HG02938 (cell line): ENCODE results near the gene SLC25A1.

Experiments used
- ATAC-seq: cut with Tn5 transposase; IDR thresholded peaks from one replicate; pipeline ENCODE4 v1.9.1; 2021; ENCODE audit warnings: mild to moderate bottlenecking, moderate library complexity; ENCODE audit not compliant: unreplicated experiment

Gene SLC25A1

DNA sequence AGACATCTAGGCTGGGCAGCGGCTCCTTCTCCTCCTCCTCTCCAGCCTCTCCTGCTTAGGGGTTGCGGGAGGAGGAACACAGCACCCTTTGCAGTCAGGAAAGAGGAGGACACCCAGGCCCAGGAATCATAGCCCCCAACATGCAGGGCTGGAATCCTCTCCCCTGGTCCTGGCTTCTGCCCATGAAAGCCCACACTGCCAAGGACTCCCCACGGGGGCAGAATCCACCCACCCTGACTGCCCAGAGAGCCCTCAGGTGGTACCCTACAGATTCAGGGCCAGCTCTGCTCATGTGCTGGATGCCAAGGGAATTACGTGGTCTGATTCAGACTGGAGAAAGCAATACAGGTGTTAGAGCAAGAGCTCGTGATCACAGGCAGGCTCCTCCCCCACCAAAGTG lies 38.6 kb downstream of the SLC25A1 start:
- no peak for ATAC-seq

DNA sequence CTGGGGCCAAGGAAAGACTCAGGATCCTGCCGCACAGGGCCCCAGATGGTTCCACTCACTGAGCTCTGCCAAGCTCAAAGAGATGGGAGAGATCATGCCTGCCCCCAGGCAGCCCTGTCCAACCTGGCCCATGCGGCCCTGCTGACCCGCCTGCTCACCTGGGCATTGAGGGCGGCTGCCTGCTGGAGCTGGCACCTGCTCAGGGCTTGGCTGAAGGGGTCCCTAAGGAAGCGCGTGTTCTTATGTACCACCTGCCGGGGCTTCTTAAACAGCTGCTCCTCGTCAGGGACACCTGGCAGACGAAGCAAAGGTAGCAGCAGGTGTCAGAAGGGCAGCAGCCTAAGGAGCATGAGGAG lies 39.6 kb downstream of the SLC25A1 start:
- no peak for ATAC-seq

DNA sequence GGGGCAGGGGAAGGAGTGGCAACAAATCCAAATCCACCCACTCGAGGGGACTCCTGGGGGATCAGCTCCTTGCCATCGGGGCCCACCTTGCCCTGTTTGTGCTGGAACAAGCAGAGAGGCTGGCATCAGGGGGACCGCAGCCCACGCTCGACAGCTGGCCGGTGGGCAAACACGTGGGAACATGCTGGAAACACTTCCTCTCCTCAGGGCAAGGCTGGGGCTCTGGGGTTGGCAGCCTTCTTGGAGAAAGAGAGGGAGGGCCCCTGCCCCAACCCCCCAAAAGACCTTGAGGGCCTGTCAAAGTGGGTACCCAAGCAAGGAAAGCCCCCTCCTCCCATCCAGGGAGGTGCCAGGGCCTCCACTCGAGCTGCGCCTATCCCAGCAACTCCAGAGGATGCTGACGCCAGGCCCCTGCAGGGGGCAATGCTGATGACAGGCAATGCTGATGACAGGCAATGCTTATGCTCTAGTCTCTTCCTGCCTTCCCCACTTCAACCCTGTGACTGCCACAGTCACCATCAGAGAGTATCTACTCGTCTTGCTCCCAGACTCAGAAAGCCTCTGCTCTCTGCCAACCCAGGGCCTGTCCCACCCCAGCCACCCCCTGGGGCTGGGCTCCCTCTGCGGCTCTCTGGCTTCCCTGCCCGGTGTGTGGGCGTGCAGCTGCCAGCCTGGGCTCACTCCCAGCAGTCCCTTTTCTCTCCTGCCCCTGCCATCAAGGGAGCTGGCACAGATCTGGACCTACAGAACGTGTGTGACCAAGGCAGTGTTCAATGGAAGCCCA lies 40.1 kb downstream of the SLC25A1 start:
- no peak for ATAC-seq

DNA sequence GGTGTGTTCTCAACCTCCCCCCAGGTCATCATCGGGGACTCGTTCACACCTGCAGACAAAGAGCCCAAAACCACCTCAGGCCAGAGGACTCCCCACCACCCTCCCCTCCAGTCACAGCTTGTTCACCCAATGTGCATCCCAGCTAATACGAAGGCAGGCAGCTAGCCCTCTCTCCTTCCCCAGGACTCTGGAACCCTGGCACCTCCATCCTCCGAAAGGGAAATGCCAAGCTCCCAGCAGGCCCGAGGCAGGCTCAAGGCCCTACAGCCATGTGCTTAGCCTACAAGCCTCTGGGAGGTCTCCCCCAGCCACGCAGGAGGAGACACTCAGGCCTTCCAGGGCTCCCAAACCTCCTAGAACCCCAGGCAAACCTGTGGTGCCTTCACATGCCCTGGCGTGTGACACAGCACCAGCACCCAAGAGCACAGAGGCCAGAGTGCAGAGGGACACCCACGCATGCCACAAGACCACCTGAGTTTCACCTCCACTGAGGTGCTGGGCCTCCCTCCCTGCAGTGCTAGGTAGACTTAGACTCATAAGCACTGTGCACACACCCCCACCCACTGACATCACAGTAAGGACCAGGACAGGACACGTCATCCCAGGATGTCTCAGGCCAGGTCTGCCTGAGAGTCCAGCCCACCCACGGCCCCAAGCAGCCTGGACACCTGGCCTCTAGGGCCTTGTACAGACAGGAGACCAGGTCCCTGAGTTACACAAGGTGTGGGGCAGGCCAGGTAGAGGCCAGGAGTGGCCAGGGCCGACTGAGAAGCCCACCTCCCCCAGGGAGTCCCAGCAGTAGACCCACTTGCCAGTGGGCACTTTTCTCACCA lies 40.9 kb downstream of the SLC25A1 start:
- ATAC-seq, result no peak

DNA sequence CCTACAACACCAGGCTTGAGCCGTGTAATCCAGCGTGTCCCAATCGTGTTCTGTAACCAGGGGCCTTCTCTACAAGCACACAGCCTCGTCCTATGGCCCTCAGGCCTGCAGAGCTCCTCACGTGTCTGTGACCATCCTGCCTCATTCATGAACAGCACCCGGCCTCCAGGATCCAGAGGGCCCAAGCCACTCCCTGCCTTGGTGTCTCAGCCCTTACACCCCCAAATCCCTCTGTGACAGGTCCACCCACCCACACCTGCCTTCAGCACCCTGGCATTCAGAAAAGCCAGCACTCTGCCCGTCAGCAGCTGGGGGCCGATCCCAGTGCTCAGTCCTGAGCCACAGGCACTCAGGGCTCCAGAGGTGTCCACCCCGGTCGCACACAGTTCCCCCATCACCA lies 41.6 kb downstream of the SLC25A1 start:
- ATAC-seq, result no peak

DNA sequence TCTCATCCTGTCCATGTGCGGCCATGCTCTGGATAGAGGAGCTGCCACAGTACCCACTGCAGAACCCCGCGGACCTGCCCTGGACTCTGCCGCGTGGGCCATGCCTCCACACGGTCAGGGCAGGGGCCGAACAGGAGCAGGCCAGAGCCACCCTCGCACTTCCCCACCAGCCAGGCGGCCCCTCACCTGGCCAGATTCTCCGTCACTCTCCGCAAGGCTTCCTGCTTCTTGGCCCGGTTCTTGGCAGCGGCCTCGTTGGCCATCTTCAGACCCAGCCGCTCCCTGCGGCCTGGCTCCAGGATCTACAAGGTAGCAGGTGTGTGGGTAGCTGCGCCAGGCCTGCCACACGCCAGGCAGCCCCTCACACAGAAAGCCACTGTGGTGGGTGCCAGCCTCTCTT lies 43.7 kb downstream of the SLC25A1 start:
- ATAC-seq, result no peak

DNA sequence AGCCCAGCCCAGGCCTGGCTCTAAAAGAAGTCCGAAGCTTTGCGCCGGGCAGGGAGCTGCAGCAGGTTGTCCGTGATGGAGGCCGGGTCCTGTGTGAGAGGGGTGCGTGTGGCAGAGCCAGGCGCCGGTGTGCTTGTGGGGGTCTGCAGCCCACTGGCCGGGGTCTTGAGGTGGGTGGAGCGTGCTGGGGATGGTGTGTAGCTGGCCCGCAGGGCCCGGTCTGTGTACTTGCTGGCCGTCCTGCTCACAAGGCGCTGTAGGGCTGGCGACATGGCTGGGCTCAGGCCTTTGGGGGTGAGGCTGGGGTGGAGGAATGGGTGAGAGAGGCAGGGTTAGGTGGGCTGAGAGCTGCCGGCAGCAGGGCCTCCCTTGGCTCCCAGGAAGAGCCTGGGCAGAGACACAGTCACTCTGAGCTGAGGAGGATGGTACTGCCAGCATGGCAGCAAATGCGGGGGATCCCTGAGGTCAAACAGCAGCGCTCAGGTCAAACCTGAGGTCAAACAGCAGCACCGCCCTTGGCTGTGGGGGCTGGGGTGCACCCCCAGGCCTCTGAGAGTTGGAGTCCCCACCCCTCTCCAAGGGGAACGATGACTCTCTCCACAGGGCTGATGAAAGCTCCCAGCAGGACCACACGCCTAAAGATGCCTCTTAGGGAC lies 44.2 kb downstream of the SLC25A1 start:
- ATAC-seq, result no peak

DNA sequence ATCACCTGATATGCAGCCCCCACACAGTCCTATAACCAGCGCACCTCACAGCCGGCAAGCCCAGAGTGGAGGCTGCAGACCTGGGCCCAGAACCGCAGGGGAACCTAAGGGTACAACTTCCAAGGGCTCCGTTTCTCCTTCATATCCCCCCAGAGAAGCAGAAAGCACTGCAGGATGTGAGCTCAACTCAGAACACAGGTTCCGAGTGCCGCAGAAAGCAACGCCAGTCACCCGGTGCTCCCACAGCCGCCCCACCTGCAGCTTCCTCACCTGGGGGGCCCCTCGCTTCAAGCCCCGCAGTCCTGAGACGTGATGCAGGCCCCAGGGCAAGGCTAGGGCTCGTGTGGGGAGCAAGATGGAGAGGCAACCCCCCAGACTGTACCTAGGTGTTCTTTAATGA lies 45.0 kb downstream of the SLC25A1 start:
- no peak for ATAC-seq

DNA sequence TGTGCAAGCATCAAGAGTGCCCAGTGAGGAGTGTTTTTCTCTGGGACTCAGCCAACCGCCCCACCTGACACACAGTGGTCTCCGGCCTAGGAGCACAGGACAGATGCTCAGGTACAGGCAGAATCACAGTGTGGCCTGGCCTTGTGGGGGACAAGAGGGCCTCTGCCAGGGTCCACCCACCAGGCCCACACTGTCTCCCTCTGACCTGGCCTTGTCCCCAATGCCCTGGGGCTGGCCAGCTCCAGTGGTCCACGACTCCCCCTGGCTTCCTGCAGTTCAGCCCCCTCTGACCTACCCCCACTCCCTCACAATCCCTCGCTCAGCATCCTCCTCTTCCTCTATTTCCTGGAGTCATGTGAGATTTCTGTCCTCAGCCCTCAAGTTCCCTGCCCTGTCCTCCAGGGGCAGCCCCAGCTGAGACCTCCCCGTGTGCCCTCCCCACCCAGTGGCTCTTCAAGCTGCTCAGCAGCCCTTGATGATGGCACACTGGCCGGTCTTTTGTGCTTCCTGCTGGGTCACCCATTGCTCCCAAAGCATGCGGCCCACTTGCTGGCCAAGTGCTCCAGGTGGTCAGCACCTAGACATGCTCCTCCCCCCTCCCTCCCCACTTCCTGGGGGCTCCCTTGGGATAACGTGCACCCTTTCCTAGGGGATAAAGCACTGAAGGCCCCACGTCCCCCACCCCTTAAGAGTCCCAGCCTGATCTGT lies 45.7 kb downstream of the SLC25A1 start:
- no peak for ATAC-seq

DNA sequence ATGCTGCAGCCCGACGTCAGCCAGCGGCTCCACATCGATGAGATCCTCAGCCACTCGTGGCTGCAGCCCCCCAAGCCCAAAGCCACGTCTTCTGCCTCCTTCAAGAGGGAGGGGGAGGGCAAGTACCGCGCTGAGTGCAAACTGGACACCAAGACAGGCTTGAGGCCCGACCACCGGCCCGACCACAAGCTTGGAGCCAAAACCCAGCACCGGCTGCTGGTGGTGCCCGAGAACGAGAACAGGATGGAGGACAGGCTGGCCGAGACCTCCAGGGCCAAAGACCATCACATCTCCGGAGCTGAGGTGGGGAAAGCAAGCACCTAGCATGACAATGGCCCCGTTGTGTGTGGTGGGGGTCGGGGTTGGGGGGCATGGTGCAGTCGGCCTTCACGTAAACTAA lies 46.4 kb downstream of the SLC25A1 start:
- ATAC-seq, result no peak

DNA sequence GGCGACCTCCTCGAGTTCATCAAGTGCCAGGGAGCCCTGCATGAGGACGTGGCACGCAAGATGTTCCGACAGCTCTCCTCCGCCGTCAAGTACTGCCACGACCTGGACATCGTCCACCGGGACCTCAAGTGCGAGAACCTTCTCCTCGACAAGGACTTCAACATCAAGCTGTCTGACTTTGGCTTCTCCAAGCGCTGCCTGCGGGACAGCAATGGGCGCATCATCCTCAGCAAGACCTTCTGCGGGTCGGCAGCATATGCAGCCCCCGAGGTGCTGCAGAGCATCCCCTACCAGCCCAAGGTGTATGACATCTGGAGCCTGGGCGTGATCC lies 46.9 kb downstream of the SLC25A1 start:
- no peak for ATAC-seq

DNA sequence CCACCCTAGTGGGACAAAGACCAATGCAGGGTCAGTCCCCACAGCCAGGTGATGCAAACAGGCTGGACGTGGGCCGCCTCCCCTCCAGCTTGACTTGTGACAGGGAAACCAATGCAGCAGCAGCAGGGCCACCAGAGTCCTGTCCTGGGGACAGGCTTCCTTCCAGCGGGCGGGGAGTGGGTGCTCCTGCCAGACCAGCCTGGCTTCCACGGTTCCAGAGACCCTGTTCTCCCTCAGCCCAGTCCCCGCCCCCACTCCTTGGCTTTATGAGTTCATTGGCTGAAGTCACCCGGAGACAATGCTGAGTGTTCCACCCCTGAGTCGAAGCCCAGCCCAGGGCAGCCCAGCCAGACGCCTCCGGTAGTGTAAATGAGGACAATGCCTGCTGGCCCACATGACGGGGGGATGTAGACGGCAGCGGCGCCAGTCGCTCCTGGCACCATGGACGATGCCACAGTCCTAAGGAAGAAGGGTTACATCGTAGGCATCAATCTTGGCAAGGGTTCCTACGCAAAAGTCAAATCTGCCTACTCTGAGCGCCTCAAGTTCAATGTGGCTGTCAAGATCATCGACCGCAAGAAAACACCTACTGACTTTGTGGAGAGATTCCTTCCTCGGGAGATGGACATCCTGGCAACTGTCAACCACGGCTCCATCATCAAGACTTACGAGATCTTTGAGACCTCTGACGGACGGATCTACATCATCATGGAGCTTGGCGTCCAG lies 47.4 kb downstream of the SLC25A1 start, which contains the start of gene TSSK2:
Gene TSSK2, plus strand, starts transcription at position 350 of the 726 bp plus-strand sequence. Its CDS starts 92 bp downstream, at position 442.
- no peak for ATAC-seq

DNA sequence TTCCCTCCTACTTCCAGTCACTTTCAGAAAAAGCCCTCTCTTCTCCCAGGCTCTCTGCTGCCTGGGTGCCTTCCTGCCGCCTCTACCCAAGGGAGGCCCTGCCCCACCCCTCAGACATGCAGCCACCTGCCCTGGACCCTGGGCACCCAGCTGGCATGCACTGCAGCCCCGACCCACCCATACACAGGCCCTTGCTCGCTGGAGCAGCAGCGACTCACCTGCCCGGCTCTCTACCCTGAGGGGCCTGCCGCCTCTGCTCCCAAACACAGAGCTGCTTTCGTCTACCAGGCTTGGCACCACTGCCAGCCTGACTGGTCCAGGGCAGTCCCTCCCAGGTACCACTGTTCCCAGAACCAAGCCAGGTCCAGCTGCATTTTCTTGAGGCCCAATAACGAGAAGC lies 48.7 kb downstream of the SLC25A1 start:
- ATAC-seq, result no peak

DNA sequence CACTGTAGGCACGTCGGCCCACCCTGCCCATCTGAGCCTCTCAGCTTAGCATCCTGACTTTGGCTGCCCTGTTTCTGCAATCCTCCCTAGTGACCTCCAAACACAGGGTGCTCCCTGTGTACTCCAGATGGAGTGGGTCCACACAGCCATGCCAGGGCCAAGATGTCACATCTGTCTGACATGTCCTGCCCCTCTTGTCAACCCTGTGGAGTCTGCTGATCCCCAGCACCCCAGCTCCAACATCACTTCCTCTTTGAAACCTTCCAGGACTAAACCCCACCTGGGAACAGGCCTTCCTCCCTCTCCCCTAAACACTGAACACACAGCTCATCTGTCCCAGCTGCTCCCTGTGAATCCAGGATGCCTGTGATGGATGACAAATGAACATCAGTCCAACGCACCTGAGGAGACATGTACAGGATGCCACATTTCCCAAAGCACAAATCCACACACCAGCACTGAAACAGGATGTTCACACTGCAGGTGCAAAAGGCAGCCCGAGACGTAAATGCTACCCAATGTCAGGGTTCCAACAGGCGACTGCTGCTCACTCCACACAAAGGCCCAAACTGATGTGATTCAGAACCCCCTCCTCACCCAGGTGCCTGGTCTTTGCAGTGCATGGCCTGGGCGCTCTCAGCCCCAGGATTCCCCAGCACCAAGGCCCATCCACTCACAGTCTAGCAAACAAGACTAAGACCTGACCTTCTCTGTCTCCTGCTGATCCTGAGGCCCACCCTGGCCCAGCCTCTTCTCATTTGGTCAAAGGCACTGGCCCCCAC lies 49.4 kb downstream of the SLC25A1 start:
- ATAC-seq, result no peak

DNA sequence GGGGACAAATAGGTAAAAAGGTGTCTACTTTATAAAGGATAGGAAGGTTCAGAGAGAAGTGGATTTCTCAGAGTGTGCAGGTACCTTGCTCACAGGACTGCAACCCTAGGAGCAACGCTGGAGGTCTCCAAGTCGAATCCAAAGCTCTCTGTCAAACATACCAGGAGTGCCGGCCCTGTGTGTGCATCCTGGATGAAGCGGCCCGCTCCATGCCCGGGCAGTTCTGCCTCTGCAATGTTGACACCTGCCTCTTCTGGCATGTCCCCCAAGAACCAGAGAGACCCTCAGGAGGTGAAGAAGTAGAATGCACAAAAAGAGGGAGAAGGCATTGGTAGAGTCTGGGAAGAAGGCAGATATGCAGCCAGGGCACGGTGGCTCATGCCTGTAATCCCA lies 50.5 kb downstream of the SLC25A1 start:
- no peak for ATAC-seq

DNA sequence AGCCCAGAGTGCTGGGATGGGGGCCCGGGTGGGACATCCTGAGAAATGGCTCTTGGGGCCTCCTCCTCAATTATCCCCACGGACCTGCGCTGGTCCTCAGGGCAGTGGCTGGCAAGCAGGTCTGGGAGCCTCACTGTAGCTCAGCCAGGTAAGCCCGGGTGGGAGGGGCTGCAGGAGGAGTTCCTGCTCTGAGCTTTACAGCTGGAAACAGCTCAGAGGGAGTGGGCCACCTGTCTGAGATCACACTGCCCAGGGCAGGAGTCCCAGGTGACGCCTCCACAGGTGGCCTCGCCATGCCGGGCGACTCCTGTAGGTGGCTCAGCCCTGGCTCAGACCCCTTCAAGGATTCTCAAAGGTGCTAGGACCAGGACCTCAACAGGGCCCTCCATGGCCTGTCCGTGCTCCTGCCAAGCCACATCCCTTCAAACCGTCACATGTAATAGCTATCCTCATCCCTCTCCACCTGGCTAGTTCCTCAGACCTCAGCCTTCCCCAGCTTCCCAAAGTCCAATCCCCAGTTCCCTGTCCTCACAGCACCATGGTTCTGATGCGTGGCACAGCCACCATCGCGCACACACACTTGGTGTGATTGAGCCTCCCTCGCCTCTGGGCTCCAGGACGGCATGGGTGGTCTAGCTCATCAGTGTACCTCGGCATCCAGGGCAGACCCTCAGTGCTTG lies 51.1 kb downstream of the SLC25A1 start:
- ATAC-seq, result no peak

DNA sequence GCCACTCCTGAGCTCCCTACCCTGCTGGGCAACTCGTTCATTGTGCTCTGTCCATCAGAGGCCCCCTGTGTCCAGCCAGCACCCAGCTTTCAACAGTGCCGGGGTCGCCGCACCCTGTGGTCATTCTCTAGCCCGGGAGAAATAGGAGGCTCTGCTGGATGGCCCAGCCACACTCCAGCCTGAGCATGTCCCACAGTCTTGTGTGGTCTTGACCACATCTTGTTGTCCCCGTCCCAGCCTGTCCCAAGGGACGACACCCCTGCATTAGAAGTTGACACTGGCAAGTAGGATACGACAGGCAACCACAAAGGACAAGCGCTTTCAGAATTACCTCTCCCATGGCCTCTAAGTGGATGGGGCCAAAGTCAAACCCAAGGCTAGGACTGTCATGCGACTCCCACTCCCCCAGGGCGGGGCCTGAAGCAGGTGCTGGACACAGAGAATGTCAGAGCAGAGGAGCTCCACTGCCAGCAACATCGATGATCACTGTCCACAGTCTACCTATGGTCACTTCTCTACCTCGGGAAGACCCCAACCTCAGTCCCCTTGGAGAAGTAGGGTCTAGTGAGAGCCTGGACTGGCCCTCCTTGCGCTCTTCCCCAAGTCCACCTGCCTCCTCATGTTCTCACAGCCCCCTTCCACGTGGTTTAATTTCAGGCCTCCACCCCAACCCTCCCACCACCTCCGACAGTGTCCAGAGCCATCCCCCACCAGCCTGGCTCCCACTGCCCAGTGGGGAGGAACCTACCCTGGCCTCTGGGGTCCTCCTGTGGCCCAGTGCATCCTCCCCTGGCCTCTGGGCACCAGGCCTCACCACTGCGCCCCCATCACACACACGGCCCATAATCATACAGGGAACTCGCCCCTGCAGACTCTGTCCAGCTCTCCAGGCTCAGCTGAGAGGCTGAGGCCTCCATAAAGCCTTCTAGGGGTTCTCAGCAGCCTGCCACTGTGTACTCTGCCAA lies 51.9 kb downstream of the SLC25A1 start:
- no peak for ATAC-seq
